Chondrocyte (in vitro differentiated cells): ENCODE measurements around the gene SPSB4. TPM values are rescaled to one million over a fixed set of nuclear protein-coding genes. Genes with fewer than 3 reads are reported as not detected.
A peak's percentile ranks its signal among the peaks of the same experiment; 100 is the strongest.

Experiments used
- DNase-seq: peaks from one replicate; pipeline ENCODE4 v3.0.0; 2021; ENCODE audit warnings: mixed read lengths, low spot score
- H3K27ac Mint-ChIP-seq: one replicate; pipeline ENCODE4 v1.8.0; 2021; ENCODE audit warnings: mild to moderate bottlenecking, moderate library complexity, mixed read lengths; ENCODE audit not compliant: unreplicated experiment
- H3K27me3 Mint-ChIP-seq: 2 replicates; pipeline ENCODE4 v1.8.0; 2021; ENCODE audit warnings: low read depth, mixed read lengths
- H3K36me3 Mint-ChIP-seq: 2 replicates; pipeline ENCODE4 v1.8.0; 2021; ENCODE audit warnings: low read depth, mixed read lengths
- H3K4me1 Mint-ChIP-seq: 2 replicates; pipeline ENCODE4 v1.8.0; 2021; ENCODE audit warnings: low read depth, mild to moderate bottlenecking, mixed read lengths
- H3K4me3 Mint-ChIP-seq: one replicate; pipeline ENCODE4 v1.8.0; 2021; ENCODE audit warnings: mild to moderate bottlenecking, moderate library complexity, mixed read lengths; ENCODE audit not compliant: unreplicated experiment
- H3K9me3 Mint-ChIP-seq: 2 replicates; pipeline ENCODE4 v1.8.0; 2021; ENCODE audit warnings: low read depth, mixed read lengths
- total RNA-seq: library from RNA; stranded (reverse); gene quantifications from 3 replicates; pipeline ENCODE4 v1.2.1, GENCODE V29; 2021
- TF ChIP-seq, protein P1 (sequence below): fragments of 200-600 bp; sonication (generic); IDR thresholded peaks from 2 replicates; pipeline ENCODE4 v1.5.0; 2021; ENCODE audit warnings: antibody characterized with exemption, mild to moderate bottlenecking, moderate library complexity

Gene SPSB4
- total RNA-seq, 1 donor from 2014 or later: 1.9 TPM

DNA sequence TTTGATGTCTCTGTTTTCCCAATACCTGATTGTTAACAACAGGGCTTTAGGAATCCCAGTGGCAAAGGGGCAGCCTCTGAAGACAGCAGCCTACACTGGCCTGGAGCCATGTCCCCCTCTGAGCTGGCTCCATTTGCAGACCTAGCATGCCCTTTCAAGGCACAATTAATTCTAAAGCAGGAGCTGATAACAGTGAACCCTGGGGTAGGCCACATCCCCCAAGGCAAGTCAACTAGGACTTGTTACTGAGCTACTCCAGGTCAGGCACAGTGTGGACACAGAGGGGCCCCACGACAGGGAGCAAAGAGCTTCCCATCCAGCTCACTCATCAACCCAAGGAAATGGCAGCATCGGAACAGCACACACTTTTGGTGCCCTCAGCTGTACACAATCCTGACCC, 51.9 kb downstream of the SPSB4 start:
- Mint-ChIP-seq H3K9me3 (peaks cover 3% of the 10 kb centered on the region), H3K36me3 (no peaks in the 10 kb centered on the region), H3K27ac (no peak overlapping the region), H3K27me3 (no peaks in the 10 kb centered on the region), H3K4me3 (no peak overlapping the region), H3K4me1 (peaks cover 5% of the 10 kb centered on the region)
- no peak for DNase-seq
- TF ChIP-seq, protein P1, sequence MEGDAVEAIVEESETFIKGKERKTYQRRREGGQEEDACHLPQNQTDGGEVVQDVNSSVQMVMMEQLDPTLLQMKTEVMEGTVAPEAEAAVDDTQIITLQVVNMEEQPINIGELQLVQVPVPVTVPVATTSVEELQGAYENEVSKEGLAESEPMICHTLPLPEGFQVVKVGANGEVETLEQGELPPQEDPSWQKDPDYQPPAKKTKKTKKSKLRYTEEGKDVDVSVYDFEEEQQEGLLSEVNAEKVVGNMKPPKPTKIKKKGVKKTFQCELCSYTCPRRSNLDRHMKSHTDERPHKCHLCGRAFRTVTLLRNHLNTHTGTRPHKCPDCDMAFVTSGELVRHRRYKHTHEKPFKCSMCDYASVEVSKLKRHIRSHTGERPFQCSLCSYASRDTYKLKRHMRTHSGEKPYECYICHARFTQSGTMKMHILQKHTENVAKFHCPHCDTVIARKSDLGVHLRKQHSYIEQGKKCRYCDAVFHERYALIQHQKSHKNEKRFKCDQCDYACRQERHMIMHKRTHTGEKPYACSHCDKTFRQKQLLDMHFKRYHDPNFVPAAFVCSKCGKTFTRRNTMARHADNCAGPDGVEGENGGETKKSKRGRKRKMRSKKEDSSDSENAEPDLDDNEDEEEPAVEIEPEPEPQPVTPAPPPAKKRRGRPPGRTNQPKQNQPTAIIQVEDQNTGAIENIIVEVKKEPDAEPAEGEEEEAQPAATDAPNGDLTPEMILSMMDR: no peak

DNA sequence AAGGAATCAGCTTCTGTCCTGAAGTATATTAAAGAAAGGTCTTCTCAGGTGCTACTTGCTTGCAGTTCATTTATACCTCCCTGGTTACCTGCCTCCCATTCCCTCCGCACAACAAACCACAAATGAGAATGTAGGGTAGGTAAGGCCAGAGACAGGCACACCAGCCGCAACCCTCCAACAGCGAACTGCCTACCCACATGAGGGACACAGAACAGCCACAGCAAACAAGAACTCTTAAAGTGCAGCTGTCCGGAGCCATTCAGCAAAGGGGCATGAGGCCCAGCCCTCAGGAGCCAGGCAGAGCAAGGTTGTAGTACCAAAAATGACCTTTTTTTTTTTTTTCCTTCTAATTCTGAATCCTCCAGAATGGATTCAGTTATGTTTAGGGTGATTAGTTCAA, 52.4 kb downstream of the SPSB4 start:
- Mint-ChIP-seq H3K9me3 (peaks cover 3% of the 10 kb centered on the region), H3K36me3 (no peaks in the 10 kb centered on the region), H3K4me1 (peaks cover 5% of the 10 kb centered on the region), H3K27me3 (no peaks in the 10 kb centered on the region), H3K4me3 (no peak overlapping the region), H3K27ac (no peak overlapping the region)
- TF ChIP-seq, protein P1: no peak
- DNase-seq: no peak

DNA sequence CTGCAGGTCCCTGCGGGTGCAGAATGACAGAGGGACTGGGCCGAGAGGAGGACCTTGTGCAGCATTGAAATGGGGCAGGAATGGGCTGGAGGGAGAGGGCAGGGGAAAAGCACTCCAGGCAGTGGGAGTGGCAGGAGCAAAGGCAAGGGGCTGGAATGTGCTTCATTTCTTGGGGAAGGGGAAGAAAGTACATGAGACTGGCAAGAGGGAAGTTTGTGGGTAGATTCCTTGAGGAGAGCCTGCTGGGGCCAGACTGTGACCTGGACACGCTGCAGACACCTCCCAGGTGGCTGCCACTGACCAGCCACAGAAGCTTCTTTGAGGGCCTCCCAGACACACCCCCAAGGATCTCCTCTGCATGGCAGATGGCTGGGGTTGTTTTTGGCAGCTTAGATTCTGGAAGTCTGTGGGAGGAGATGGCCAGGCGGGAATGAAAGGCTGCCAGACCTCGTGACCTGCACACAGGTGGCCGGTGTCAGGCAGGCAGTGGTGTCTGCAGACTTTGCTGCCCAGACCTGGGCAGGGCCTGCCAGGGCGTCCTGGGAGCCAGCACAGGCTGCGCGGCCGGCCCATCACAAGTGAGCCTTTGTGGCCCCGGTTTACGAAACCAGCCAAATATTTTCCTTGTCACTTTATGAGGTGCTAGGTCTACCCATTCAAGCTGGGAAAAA, 53.1 kb downstream of the SPSB4 start:
- DNase-seq: no peak
- TF ChIP-seq, protein P1: no peak
- Mint-ChIP-seq H3K9me3 (peaks cover 3% of the 10 kb centered on the region), H3K36me3 (no peaks in the 10 kb centered on the region), H3K4me3 (no peak overlapping the region), H3K27me3 (no peaks in the 10 kb centered on the region), H3K4me1 (peaks cover 5% of the 10 kb centered on the region), H3K27ac (no peak overlapping the region)

DNA sequence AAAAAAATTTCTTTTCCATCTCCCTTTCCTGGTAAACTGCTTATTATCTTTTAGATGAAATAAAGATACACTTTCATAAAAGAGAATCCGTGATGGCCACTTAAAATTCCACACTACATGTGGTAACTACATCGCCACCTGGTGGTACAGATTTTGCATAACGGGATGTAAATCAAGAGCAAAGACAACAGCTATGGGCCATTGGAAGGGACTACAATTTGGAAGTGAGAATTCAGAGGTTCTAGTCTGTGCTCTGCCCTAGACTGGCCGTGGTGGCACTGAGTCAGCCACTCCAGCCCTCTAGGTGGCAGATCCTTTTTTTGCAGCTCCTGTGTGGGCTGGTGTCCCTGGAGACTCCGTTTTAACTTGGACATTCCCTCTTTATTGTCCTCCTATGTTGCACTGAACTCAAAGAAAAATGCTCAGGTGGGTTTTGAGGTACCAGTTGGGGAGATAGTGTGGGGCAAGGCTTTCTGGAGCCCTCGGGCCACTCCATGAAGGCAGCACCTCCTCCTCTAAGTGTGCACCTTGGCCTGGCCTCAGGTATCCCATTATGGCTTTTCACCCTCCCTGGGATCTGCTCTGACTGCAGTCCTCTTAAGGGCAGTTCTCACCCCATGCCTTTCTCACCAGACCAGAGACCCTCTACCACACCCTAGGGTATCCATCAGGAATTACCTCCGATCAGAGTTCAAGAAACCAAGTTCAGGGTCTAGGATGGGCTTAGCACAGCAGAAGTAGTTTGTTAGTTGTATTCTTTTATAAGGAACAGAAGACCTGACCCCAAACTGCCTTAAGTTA, 54.9 kb downstream of the SPSB4 start:
- H3K27me3 Mint-ChIP-seq: no peaks in the 10 kb centered on the region
- no peak overlapping the region for H3K27ac Mint-ChIP-seq
- no peak overlapping the region for H3K4me3 Mint-ChIP-seq
- DNase-seq: no peak
- H3K36me3 Mint-ChIP-seq: no peaks in the 10 kb centered on the region
- TF ChIP-seq, protein P1: peak; percentile 93
- H3K9me3 Mint-ChIP-seq: no peaks in the 10 kb centered on the region
- H3K4me1 Mint-ChIP-seq: peaks cover 5% of the 10 kb centered on the region

DNA sequence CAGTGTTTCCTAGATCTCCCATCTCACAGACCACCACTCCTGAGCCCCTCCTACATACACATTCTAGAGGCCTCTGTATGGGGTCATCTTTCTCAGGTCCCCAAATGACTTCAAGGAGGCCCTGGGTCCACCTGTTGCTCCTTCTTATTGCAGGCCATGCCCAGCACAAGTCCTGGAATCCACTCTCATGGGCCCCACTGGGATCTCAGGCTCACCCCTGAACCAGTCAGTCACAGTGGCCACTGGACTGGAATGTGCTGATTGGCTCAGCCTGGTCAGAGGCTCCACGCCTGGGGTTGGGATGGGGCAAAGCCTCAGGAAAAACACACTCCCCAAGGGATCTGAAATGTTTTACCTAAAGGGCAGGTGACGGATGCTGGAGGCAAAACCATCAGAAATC, 55.7 kb downstream of the SPSB4 start:
- Mint-ChIP-seq H3K4me3 (no peak overlapping the region), H3K9me3 (no peaks in the 10 kb centered on the region), H3K27me3 (no peaks in the 10 kb centered on the region), H3K27ac (no peak overlapping the region), H3K36me3 (no peaks in the 10 kb centered on the region), H3K4me1 (peaks cover 5% of the 10 kb centered on the region)
- TF ChIP-seq, protein P1: no peak
- DNase-seq: no peak
